Adipocyte (in vitro differentiated cells): ENCODE results near the gene MON1B.
A peak's percentile ranks its signal among the peaks of the same experiment; 100 is the strongest.
"Not testable (repeated sequence)": the region's sequence is repeated elsewhere in the genome, so short reads cannot be mapped to it uniquely, and the experiment has no call there.

ENCODE experiments used
- DNase-seq: peaks from one replicate; pipeline ENCODE4 v3.0.0-alpha.2; 2015; ENCODE audit warnings: low read depth
- H3K27me3 ChIP-seq: replicated peaks from 2 replicates; pipeline ENCODE4 v1.7.0; 2013; ENCODE audit warnings: mild to moderate bottlenecking, low read length, moderate library complexity; ENCODE audit not compliant: control insufficient read depth, insufficient read depth
- H3K36me3 ChIP-seq: 2 replicates; pipeline ENCODE4 v1.7.0; 2013; ENCODE audit warnings: low read length, mild to moderate bottlenecking, moderate library complexity; ENCODE audit not compliant: control insufficient read depth, insufficient read depth, severe bottlenecking
- H3K4me1 ChIP-seq: 2 replicates; pipeline ENCODE4 v1.7.0; 2013; ENCODE audit warnings: mild to moderate bottlenecking, low read length, moderate library complexity; ENCODE audit not compliant: control insufficient read depth, insufficient read depth
- H3K4me3 ChIP-seq: 2 replicates; pipeline ENCODE4 v1.7.0; 2013; ENCODE audit warnings: mild to moderate bottlenecking, low read length, moderate library complexity
- H3K9ac ChIP-seq: 2 replicates; pipeline ENCODE4 v1.7.0; 2013; ENCODE audit warnings: mild to moderate bottlenecking, low read length, moderate library complexity
- H3K9me3 ChIP-seq: 2 replicates; pipeline ENCODE4 v1.7.0; 2013; ENCODE audit warnings: mild to moderate bottlenecking, low read length, moderate library complexity; ENCODE audit not compliant: control insufficient read depth

MON1B gene

DNA sequence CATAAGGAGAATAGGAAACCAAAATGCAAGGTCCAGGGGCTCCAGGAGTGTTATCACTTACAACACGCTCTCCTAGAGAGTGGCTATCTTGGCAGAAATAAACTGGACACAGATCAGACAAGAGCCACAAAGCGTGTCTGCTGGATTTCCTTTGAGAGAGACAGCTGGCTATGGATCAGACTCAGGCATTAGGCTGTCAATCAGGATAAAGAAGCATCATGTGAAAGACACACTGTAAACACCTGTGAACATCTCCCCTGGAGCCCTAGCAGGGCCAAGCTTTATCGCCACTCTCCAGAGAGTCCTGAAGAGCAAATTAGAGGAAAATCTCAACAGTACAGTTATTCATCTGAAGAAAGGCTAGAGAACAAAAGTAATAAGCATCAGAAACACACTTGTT lies 34.2 kb downstream of the MON1B start:
- Histone ChIP-seq H3K36me3 (no peaks in the 10 kb centered on the region), H3K27me3 (peaks cover 36% of the 10 kb centered on the region), H3K9ac (no peak overlapping the region), H3K9me3 (no peaks in the 10 kb centered on the region), H3K4me3 (no peak overlapping the region), H3K4me1 (peaks cover 15% of the 10 kb centered on the region)
- no peak for DNase-seq

- Histone ChIP-seq H3K4me3 (no peak overlapping the region), H3K9ac (no peak overlapping the region), H3K36me3 (no peaks in the 10 kb centered on the region), H3K4me1 (peaks cover 6% of the 10 kb centered on the region), H3K27me3 (peaks cover 31% of the 10 kb centered on the region), H3K9me3 (no peaks in the 10 kb centered on the region)
- DNase-seq: no peak
Observed at GRCh38 chr16:77227745-77228144, 36.8 kb downstream of the MON1B start.

GRCh38 chr16:77231047-77231446 lies 40.1 kb downstream of the MON1B start:
- Histone ChIP-seq H3K4me1 (no peaks in the 10 kb centered on the region), H3K9me3 (no peaks in the 10 kb centered on the region), H3K36me3 (no peaks in the 10 kb centered on the region), H3K4me3 (no peak overlapping the region), H3K9ac (no peak overlapping the region), H3K27me3 (peaks cover 21% of the 10 kb centered on the region)
- DNase-seq: no peak

GRCh38 chr16:77233799-77234519 lies 43.0 kb downstream of the MON1B start:
- no peaks in the 10 kb centered on the region for H3K9me3 ChIP-seq
- no peaks in the 10 kb centered on the region for H3K27me3 ChIP-seq
- no peaks in the 10 kb centered on the region for H3K36me3 ChIP-seq
- DNase-seq: no peak
- H3K4me3 ChIP-seq: no peak overlapping the region
- H3K9ac ChIP-seq: no peak overlapping the region
- peaks cover 4% of the 10 kb centered on the region for H3K4me1 ChIP-seq

- no peaks in the 10 kb centered on the region for H3K27me3 ChIP-seq
- no peak overlapping the region for H3K9ac ChIP-seq
- no peak overlapping the region for H3K4me3 ChIP-seq
- no peaks in the 10 kb centered on the region for H3K9me3 ChIP-seq
- no peaks in the 10 kb centered on the region for H3K36me3 ChIP-seq
- no peak for DNase-seq
- H3K4me1 ChIP-seq: peaks cover 4% of the 10 kb centered on the region
Observed at GRCh38 chr16:77234611-77235010, 43.6 kb downstream of the MON1B start.

- Histone ChIP-seq H3K9ac (peak overlapping the region; percentile 35), H3K4me1 (peaks cover 4% of the 10 kb centered on the region), H3K36me3 (no peaks in the 10 kb centered on the region), H3K9me3 (no peaks in the 10 kb centered on the region), H3K27me3 (no peaks in the 10 kb centered on the region), H3K4me3 (peak overlapping the region; percentile 45)
- peak; percentile 94 for DNase-seq
Observed at GRCh38 chr16:77236063-77236511, 45.1 kb downstream of the MON1B start.

DNA sequence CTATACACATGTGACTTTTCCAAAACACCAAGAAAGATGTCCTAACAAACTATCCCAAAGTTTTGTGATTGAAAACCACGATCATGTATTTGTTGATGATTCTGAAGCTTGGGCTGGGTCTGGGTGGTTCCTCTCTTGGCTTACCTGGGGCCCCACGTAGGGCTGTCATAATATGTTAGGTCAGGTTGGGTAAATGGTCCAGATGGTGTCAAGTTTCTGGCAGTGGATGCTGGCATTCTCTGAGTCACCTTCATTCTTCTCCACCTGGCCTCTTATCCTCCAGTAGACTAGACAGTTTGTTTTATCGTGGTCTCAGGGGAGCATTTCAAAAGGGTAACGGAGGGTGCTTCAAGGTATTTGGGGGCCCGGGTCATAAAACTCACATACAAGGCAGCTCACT lies 47.6 kb downstream of the MON1B start:
- no peaks in the 10 kb centered on the region for H3K9me3 ChIP-seq
- H3K9ac ChIP-seq: no peak overlapping the region
- DNase-seq: no peak
- H3K27me3 ChIP-seq: no peaks in the 10 kb centered on the region
- peaks cover 4% of the 10 kb centered on the region for H3K4me1 ChIP-seq
- no peaks in the 10 kb centered on the region for H3K36me3 ChIP-seq
- H3K4me3 ChIP-seq: no peak overlapping the region

DNA sequence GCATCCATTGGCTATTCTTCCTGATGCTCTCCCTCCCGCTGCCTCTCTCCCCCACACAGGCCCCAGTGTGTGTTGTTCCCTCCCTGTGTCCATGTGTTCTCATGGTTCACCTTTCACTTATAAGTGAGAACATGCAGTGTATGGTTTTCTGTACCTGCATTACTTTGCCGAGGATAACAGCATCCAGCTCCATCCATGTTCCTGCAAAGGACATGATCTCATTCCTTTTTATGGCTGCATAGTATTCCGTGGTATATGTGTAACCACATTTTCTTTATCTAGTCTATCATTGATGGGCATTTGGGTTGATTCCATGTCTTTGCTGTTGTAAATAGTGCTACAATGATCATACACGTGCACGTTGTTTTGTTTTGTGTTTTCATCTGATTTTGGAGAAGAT lies 51.5 kb downstream of the MON1B start:
- H3K27me3 ChIP-seq, H3K9ac ChIP-seq, H3K36me3 ChIP-seq, DNase-seq, H3K4me3 ChIP-seq, H3K9me3 ChIP-seq, H3K4me1 ChIP-seq: not testable (repeated sequence)

- H3K27me3 ChIP-seq: no peaks in the 10 kb centered on the region
- no peak overlapping the region for H3K9ac ChIP-seq
- H3K4me1 ChIP-seq: peaks cover 13% of the 10 kb centered on the region
- no peak for DNase-seq
- no peaks in the 10 kb centered on the region for H3K9me3 ChIP-seq
- no peak overlapping the region for H3K4me3 ChIP-seq
- H3K36me3 ChIP-seq: no peaks in the 10 kb centered on the region
Observed at GRCh38 chr16:77246150-77246549, 55.2 kb downstream of the MON1B start.

DNA sequence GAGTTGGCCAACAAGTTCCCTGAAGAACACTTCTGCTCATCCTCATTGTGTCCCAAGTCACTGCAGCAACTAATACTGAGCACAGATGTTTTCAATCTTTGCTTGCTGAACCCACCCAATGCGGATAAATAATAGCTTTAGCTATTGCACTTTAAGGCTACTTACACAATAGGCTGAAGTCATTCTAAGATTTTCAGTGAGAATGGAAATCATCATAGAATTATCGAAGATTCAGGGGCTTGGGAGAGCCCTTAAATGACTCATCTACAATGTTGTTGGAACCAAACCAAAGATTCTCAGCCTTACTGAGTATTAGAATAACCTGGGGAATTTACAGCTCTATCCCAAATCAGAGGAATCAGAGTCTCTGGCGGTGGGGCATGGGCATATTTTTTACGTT lies 59.4 kb downstream of the MON1B start:
- no peak for DNase-seq
- Histone ChIP-seq H3K4me1 (peaks cover 13% of the 10 kb centered on the region), H3K9ac (no peak overlapping the region), H3K4me3 (no peak overlapping the region), H3K36me3 (no peaks in the 10 kb centered on the region), H3K9me3 (no peaks in the 10 kb centered on the region), H3K27me3 (no peaks in the 10 kb centered on the region)
